ENCODE data around the gene DLL1. TPM values are rescaled to one million over a fixed set of nuclear protein-coding genes. Genes with fewer than 3 reads are reported as not detected.

DLL1 gene
- total and polyA plus RNA-seq, 12 donors, result 2.6 to 27.2 (median 8.7) TPM

DNA sequence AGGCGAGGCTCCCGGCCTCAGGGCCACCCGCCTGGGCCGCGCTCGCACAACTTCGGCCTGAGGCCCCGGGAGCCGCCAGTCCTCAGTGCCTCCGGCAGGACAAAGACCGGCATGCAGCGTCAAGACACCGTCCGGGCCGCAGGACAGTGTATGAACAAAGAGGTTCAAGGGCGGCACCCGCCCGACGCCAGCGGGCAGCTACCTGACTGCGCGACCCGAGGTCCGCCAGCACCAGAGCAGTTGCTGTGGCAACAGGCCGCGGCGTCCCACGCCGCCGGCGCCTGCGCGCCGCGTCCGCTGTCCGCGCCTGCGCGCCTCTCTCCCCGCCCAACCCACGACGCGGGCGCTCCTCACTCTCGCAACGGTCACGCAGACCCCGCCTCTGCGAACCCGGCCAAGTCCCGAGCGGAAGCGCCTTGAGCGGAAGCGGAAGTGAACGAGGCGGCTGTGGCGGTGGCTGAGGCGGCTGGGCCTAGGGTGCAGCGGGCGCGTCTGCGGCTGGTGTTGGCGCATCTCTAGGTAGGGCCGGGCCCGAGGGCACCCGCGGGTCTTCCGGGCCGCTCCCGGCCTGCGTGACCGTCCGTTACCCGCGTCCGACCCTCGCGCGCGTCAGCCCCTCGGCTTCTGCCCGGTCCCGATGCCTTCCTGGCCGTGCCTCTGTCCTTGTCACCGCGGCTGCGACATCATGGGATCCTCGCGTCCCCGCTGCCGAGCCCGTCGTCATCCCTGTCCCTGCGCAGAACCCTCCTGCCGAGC lies 15.6 kb upstream of the DLL1 start, which contains the start of gene FAM120B:
Gene FAM120B, plus strand, starts transcription at position 435 of the 756 bp plus-strand sequence. CDS start 10,633 bp downstream, outside the sequence.
- 0 to 1% methylated on average over 82 to 97 of the region's 97 CpGs for WGBS, 2 donors
- H3K27ac ChIP-seq, result peak within 1 kb of the TSS; percentile 44 to 97 (median 93)
- H3K27me3 ChIP-seq, result no peaks in the 10 kb centered on the region
- ATAC-seq (peak; percentile 98 to 99 (median 99)), DNase-seq (peak; percentile 97 to 98)
- H3K4me1 ChIP-seq, result peaks cover 14 to 56% (median 46%) of the 10 kb centered on the region in 9 donors
- intact Hi-C loops (cut with DNase I), result loop anchor here in 3 of 10 donors (5.0 to 10.0 kb wide), 3 partner anchors 36 to 474 kb away; no protein-coding TSS in a partner anchor
- H3K4me3 ChIP-seq, result peak within 1 kb of the TSS; percentile 59 to 98 (median 86)
- TF ChIP-seq, protein P1, sequence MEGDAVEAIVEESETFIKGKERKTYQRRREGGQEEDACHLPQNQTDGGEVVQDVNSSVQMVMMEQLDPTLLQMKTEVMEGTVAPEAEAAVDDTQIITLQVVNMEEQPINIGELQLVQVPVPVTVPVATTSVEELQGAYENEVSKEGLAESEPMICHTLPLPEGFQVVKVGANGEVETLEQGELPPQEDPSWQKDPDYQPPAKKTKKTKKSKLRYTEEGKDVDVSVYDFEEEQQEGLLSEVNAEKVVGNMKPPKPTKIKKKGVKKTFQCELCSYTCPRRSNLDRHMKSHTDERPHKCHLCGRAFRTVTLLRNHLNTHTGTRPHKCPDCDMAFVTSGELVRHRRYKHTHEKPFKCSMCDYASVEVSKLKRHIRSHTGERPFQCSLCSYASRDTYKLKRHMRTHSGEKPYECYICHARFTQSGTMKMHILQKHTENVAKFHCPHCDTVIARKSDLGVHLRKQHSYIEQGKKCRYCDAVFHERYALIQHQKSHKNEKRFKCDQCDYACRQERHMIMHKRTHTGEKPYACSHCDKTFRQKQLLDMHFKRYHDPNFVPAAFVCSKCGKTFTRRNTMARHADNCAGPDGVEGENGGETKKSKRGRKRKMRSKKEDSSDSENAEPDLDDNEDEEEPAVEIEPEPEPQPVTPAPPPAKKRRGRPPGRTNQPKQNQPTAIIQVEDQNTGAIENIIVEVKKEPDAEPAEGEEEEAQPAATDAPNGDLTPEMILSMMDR (IDR thresholded peaks at IDR 0.05), result no peak
- H3K36me3 ChIP-seq, result peaks cover 0 to 7% (median 0%) of the 10 kb centered on the region in 9 donors
- no peaks in the 10 kb centered on the region for H3K9me3 ChIP-seq

DNA sequence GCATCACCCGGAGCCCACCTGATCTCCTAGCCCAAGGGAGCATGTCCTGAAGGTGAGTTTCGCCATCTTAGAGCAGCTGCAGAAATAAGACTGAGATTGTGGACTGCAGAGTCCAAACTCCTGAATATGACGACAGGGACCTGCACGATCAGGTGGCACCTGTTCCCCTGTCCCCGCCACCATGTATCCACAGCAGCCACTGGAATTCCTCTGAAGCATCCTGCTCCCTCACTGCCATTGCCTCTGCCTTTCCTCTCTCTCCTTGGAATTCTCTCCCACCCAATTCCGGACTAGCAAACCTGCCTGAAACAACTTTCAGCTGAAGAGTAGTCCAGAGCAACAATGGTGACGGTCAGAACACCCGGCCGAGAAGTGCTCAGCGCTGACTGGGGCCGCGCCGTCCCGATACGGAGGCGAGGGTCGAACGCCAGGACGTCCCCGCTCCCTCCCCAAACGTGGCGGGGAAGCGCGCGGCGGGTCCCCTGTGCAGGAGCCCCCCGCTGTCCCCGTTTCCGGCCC lies 15.0 kb upstream of the DLL1 start:
- DNase-seq, result no peak
- intact Hi-C loops (cut with DNase I), result loop anchor here in 3 of 10 donors (5.0 to 10.0 kb wide), 3 partner anchors 36 to 474 kb away; no protein-coding TSS in a partner anchor
- H3K9me3 ChIP-seq, result no peaks in the 10 kb centered on the region
- TF ChIP-seq, protein P1 (IDR thresholded peaks at IDR 0.05), result no peak
- peaks cover 0 to under 1% (median 0%) of the 10 kb centered on the region in 9 donors for H3K36me3 ChIP-seq
- peaks cover 14 to 56% (median 40%) of the 10 kb centered on the region in 9 donors for H3K4me1 ChIP-seq
- H3K27ac ChIP-seq, result peak overlapping the region; percentile 44 to 97 (median 92)
- WGBS, 2 donors, result 10 to 11% methylated on average over 29 of the region's 29 CpGs
- H3K4me3 ChIP-seq, result peak overlapping the region; percentile 59 to 98 (median 86)
- peaks cover 0 to under 1% (median 0%) of the 10 kb centered on the region in 7 donors for H3K27me3 ChIP-seq
- no peak for ATAC-seq

DNA sequence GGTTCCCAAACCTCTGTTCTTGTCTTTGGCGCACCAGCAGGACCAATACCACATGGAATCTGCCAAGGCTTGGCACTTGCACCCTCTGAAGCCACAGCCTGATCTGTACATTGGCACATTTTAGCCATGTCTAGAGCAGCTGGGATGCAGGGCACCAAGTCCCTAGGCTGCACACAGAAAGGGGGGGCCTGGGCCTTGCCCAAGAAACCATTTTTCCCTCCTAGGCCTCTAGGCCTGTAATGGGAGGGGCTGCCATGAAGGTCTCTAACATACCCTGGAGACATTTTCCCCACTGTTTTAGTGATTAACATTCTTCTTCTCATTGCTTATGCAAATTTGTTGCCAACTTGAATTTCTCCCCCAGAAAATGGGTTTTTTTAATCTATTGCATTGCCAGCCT lies 10.3 kb upstream of the DLL1 start:
- H3K27ac ChIP-seq, result no peak overlapping the region
- TF ChIP-seq, protein P1 (IDR thresholded peaks at IDR 0.05), result no peak
- H3K9me3 ChIP-seq, result no peaks in the 10 kb centered on the region
- 89 to 98% methylated on average over 1 of the region's 1 CpG for WGBS, 2 donors
- DNase-seq (no peak), ATAC-seq (no peak)
- peaks cover 11 to 25% (median 17%) of the 10 kb centered on the region in 9 donors for H3K4me1 ChIP-seq
- intact Hi-C loops (cut with DNase I), result loop anchor here in 2 of 10 donors (10.0 kb wide), 1 partner anchor 224 kb away; no protein-coding TSS in a partner anchor
- no peak overlapping the region for H3K4me3 ChIP-seq
- H3K36me3 ChIP-seq, result no peaks in the 10 kb centered on the region
- H3K27me3 ChIP-seq, result peaks cover 5 to 43% (median 12%) of the 10 kb centered on the region in 7 donors

DNA sequence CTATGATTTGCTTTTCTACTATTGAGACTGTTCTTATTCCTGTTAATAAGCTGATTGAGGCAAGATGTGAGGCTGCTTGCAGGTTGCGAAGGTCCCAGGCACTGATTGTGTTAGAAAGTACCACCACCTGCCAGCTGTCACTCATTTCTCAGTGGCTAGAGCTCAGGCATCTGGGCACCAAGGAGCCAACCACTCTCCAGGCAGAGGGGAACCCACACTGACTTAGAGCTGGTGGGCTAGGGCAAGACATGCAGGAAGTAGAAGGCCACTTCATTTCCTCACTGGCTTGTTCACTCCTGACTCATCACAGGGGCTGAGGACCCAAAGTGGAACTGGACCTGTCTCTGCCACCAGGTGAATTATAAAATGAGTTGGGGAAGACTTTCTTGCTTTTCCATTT lies 7.8 kb upstream of the DLL1 start:
- H3K4me3 ChIP-seq, result no peak overlapping the region
- 94 to 100% methylated on average over 1 of the region's 1 CpG for WGBS, 2 donors
- DNase-seq (no peak), ATAC-seq (no peak)
- H3K27ac ChIP-seq, result no peak overlapping the region
- peaks cover 11 to 68% (median 26%) of the 10 kb centered on the region in 7 donors for H3K27me3 ChIP-seq
- TF ChIP-seq, protein P1 (IDR thresholded peaks at IDR 0.05), result no peak
- H3K9me3 ChIP-seq, result no peaks in the 10 kb centered on the region
- intact Hi-C loops (cut with DNase I), result loop anchor here in 5 of 10 donors (5.0 to 10.0 kb wide), 7 partner anchors 226 to 504 kb away; no protein-coding TSS in a partner anchor
- no peaks in the 10 kb centered on the region for H3K36me3 ChIP-seq
- peaks cover 15 to 31% (median 23%) of the 10 kb centered on the region in 9 donors for H3K4me1 ChIP-seq

Data from heart right ventricle (tissue), 16 donors.